ENCODE data around the gene SLAMF6.
"Not testable (repeated sequence)": the region's sequence is repeated elsewhere in the genome, so short reads cannot be mapped to it uniquely, and the experiment has no call there.

SLAMF6 gene

DNA sequence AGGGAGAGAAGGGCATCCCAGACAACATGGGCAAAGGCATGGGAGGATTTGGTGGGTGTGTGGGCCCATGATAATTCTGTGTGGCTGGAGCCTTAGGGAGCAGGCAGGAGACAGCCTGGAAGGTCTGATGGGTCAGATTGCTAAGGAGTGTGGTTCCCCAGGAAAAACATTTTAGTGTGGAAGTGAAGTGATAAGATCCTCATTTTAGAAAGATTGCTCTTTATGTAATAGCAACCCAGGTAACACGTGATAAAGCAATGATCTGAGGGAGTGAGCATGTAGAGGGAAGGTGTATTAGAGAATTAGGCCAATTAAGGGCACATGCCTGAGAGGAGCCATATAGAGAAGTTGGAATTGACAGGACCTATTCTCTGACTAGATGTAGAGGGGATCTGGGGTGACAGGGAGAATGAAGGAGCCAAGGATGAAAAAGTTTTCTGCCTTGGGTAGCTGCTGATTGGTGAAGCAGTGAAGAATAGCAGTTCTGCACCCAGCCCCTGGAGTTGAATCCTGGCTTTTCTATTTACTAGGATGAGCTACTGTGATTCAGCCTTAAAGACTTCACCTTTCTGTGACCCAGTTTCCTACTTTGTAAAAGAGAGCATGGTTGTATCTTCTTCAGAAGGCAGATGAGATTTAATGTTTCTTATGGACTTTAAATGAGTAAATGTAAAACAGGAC is 18.7 kb upstream of the SLAMF6 start:
- DNase-seq: no peak

DNA sequence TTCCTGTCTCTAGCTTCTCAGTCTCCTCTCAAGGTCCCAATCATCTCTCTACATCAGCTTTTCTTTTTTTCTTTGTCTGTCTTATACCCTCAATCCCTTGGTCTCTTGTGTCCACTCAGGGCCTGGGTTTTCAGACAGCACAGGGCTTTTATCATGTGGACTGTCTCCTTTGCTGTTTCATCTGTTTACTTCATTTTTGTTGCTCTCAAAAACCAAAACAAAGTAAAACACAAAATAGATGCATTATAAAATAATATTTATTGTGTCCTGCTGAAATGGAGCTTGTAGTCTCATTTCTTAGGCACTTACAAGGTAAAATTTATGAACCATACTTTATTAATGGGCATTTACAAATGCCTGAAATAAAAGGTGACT is 17.8 kb upstream of the SLAMF6 start:
- DNase-seq: no peak

DNA sequence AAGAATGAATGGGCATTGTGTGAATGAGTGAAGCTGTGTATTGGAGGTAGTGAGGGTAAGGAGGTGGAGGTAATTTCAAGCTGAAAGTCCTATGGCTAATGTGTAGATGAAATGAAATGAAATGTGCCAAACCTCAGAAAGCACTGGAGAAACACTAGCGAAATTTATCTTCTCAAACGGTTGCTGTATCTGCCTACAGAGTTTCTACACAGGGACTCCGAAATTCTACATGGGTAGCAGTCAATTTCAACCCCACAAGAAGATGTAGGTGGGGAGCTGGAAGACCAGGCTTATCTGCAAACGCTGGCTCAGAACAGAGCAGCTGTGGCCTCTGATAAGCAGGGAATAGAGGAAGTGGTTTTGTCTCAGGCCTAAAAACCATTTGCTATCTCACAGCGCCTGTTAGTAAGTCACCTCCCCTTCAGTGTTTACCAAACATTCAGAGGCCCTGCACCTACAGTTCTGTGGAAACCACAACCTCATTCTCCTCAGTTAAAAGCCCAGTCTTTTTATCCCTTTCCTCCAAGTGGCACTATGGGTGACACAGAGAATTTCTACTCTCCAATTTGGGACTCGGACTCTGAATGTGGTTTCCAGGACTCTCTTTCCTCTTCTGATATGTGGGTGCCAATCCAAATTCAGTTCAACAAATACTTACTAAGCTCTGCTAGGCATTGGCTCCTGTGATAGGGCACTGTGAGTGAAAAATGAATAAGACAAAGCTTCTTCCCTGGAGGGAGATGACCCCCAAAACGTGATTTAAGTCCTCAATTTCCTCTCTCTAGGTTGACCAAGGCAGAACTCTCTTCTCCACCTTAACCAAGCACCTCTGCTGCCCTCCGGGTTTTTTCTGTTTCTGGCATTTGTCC is 17.2 kb upstream of the SLAMF6 start:
- DNase-seq: peak; percentile 45 to 50

DNA sequence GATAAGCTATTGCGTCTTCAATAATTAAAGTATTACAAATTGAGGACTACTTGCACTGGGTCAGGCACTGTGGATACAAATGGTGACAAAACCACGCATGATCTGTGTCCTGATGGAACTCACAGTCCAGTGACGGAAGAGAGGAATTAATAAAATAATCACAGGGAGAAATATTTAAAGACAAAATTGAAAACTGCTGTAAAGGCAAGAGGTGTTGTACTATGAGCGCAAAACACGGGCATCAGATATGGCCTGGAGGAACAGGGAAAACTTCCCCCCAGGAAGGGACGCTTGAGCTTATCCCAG is 16.6 kb upstream of the SLAMF6 start:
- no peak for DNase-seq

DNA sequence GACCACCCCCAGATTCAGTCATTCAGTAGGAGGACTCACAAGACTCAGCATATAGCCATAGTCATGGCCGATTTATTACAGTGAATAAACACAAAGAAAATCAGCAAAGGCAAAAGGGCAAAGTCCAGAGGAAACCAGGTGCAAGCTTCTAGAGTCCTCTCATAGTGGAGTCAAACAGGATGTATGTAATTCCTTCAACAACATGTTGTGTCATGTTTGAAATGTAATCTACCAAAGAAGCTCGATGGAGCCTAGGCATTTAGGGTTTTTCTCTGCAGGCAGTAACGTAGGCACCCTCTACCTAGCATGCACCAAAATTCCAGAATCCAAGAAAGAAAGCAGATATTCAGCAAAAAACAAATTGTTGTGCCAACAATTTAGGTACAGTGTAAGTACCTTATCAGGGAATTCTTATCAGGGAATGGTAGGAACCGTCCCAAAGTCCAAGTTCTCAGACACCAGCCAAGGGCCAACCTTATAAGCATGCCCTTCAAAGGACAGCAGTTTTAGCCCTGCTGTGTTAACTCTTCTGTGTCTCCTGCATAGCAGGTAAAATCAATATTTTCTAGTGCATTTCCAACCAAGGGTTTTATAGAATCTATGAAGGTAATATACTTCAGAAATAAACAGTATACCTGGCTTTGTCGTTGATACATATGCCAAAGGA is 16.1 kb upstream of the SLAMF6 start:
- DNase-seq: no peak

DNA sequence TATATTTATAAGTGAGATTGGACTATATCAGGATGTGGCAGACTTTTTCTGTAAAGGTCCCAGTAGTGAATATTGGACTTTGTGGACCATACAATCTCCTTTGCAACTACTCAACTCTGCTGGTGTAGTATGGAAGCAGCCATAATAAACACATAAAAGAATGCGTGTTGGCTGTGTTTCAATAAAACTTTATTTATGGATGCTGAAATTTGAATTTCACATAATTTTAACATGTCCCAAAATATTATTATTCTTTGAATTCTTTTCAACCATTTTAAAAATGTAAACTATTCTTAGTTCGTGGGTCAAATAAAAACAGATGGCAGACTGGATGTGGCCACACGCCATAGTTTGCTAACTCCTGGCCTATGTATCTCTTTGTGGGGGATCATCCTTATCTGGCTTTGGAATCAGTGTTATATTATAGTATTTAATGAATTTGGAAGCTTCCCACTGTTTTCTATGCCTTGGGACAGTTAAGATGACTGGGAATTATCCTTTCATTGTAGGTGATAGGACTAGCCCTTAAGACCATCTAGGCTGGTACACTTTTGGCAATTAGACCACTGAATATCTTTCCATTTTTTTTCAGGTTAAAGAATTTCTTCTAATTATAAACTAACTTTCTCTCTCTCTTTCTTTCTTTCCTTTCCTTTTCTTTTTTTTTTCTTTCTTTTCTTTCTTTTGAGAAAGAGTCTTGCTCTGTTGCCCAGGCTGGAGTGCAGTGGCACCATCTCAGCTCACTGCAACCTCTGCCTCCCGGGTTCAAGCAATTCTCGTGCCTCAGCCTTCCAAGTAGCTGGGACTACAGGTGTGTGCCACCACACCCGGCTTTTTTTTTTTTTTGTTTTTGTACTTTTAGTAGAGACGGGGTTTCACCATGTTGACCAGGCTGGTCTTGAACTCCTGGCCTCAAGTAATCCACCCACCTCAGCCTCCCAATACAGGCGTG is 14.9 kb upstream of the SLAMF6 start:
- no peak for DNase-seq

DNA sequence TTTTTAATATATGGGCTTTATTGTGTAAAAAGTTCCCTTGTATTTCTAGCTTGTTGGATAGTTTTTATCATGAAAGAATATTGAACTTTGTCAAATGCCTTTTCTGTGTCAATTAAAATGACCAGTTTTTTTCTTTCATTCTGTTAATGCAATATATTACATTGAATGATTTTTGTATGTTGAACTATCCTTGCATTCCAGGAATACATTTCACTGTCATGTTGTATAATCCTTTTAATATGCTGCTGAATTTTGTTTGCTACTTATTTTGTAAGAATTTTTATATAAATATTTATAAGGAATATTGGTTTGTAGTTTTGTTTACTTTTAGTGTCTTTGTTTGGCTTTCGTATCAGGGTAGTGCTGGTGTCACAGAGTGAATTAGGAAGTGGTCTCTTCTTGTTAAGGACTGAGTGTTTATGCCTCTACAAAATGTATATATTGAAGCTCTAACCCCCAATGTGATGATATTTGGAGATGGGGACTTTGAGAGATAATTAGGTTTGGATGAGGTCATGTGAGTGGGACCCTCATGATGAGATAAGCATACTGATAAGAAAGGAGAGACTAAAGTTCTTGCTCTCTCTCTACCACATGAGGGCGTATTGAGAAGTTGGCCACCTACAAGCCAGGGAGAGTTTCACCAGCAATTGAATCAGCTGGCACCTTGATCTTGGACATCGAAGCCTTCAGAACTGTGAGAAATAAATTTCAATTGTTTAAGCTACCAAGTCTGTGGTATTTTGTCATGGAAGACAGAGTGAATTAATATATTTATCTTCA is 12.0 kb upstream of the SLAMF6 start:
- DNase-seq: no peak

DNA sequence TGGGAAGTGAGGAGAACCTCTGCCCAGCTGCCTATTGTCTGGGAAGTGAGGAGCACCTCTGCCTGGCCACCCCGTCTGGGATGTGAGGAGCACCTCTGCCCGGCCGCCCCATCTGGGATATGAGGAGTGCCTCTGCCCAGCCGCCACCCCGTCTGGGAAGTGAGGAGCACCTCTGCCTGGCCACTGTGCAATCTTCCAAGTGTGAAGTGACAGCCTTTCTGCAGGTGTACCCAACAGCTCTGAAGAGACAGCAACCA is 9.4 kb upstream of the SLAMF6 start:
- not testable (repeated sequence) for DNase-seq

DNA sequence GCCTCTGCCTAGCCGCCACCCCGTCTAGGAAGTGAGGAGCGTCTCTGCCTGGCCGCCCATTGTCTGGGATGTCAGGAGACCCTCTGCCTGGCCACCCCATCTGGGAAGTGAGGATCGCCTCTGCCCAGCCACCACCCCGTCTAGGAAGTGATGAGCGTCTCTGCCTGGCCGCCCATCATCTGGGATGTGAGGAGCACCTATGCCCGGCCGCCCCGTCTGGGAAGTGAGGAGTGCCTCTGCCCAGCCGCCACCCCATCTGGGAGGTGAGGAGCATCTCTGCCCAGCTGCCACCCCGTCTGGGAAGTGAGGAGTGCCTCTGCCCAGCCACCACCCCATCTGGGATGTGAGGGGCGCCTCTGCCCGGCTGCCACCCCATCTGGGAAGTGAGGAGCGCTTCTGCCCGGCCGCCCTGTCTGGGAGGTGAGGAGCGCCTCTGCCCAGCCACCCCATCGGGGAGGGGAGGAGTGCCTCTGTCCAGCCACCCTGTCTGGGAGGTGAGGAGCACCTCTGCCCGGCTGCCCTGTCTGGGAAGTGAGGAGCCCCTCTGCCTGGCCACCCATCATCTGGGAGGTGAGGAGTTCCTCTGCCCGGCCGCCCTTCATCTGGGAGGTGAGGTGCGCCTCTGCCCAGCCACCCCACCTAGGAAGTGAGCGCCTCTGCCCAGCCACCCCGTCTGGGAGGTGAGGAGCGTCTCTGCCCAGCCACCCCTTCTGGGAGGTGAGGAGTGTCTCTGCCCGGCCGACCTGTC is 8.9 kb upstream of the SLAMF6 start:
- not testable (repeated sequence) for DNase-seq

DNA sequence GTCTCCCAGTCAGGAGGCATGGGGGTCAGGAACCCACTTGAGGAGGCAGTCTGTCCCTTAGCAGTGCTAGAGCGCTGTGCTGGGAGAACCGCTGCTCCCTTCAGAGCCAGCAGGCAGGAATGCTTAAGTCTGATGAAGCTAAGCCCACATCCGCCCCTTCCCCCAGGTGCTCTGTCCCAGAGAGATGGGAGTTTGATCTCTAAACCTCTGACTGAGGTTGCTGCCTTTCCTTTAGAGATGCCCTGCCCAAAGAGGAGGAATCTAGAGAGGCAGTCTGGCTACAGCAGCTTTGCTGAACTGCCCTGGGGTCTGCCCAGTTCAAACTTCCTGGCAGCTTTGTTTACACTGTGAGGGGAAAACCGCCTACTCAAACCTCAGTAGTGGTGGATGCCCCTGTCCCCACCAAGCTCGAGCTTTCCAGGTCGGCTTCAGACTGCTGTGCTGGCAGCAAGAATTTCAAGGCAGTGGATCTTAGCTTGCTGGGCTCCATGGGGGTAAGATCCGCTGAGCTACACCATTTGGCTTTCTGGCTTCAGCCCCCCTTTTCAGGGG is 6.4 kb upstream of the SLAMF6 start:
- DNase-seq: not testable (repeated sequence)

DNA sequence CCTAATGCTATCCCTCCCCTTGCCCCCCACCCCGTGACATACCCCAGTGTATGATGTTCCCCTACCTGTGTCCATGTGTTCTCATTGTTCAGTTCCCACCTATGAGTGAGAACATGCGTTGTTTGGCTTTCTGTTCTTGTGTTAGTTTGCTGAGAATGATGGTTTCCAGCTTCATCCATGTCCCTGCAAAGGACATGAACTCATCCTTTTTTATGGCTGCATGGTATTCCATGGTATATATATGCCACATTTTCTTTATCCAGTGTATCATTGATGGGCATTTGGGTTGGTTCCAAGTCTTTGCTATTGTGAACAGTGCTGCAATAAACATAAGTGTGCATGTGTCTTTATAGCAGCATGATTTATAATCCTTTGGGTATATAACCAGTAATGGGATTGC is 734 bp upstream of the SLAMF6 start:
- DNase-seq: not testable (repeated sequence)

DNA sequence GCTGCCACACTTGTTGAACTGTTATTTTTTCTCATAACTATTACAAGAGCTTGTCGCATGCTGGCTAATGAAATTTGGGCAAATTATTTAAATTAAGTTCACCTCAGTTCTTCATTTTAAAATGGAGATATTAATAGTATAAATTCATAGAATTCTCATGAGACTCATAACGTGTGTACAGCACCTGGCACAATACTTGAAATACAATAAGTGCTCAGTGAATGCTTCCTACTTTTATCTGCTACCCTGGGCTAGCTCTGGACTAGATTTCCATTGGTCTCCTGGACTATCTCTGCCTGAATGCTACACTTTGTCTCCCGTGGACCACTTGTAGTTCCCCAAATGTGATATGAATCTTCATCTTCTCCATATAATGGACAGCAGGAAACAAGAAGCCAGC is 919 bp downstream of the SLAMF6 start:
- DNase-seq: no peak

DNA sequence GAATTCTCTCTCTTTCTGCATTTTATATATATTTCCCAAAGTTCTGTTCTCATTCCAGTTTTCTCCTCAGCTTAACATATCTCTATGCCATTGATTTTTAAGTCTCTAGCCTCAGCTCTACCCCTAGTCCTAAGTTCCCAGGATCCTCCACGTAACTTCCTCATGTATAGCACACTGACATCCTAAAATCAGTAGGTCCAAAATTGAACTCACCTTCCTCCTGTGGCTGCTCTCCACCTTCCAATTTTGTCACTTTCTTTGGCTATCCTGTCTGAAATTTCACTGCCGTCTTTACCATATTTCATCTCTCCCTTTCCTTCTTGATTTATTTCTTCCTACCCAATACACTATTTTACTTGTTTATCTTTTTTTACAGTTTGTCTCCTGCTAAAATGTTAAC is 1.5 kb downstream of the SLAMF6 start:
- DNase-seq: no peak

DNA sequence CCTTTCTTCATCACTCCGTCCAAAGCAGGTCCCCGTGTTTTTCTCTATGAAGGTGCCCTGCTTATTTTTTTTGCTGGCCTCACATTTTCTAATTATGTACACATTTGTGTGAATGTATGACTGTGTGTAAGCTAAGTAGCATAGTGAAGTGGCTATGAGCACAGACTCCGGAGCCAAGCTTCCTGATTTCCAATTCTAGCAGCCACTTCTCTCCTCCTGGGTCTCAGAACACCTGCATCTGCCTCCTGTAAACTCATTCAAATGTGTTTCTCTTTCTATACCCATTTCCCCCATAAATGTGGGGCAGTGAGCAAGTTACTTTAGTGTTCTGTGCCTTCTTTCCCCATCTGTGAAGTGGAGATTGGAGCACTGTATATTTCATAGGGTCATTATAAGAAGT is 2.1 kb downstream of the SLAMF6 start:
- DNase-seq: no peak

DNA sequence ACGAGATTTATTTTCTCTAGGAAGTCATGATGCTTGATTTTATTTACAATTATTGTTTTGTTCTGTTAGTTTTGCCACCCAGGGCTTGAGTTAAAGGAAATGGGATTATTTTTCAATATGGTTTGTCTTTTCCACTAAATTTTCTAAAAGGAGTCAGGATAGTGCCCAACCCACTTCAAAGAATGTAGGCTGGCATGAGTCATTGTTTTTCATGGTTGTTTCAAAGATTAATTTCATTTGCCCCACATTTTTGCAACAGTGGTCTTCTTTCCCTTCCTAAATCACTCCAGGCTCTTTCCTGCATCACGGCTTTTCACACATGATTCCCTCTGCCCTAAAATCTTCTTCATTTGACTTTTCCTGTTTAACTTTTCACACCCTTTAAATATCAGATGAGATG is 2.5 kb downstream of the SLAMF6 start:
- no peak for DNase-seq

DNA sequence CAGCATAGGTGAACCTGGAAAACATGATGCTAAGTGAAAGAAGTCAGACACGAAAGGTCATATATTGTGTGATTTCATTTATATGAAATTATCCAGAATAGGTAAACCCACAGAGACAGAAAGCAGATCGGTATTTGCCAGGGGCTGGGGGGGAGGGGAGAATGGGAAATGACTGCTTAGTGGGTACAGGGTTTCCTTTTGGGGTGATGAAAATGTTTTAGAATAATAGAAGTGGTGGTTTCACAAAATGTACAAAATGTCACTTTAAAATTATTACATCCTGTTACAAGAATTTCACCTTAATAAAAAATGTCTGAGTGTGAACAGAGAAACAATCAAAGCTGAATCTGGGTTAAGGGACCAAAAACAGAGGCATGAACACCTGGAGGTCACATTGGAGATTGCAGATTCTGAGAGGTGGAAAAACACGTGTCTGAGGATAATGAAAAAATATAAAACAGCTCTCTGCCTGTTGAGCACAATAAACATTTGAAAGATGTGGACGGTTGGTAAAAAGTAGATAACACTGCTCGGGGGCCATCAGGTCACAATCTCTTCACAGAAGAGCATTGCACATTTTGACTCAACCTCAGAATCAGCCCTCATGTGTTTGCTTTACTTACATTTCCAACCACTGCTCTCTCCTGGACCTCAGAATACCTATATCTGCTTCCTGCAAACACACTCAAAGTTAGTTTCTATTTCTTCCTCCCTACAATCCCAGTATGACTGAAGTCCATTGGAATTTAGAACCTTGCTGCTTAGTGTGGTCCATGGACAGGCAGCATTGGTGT is 3.2 kb downstream of the SLAMF6 start:
- peak in 1 of 2 donors; percentile 42 for DNase-seq

DNA sequence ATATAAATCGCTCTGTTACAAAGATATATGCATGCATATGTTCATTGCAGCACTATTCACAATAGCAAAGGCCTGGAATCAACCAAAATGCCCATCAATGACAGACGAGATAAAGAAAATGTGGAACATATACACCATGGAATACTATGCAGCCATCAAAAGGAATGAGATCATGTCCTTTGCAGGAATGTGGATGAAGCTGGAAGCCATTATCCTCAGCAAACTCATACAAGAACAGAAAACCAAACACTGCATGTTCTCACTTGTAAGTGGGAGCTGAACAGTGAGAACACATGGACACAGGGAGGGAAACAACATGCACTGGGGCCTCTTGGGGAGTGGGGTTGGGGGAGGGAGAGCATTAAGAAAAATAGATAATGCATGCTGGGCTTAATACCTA is 5.5 kb downstream of the SLAMF6 start:
- not testable (repeated sequence) for DNase-seq

DNA sequence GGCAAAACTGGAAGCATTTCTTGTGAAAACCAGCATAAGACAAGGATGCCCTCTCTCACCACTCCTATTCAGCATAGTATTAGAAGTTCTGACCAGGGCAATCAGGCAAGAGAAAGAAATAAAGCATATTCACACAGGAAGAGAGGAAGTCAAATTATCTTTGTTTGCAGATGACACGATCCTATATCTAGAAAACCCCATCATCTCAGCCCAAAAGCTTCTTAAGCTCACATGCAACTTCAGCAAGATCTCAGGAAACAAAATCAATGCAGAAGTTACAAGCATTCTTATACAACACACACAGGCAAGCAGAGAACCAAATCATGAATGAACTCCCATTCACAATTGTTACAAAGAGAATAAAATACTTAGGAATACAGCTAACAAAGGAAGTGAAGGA is 7.1 kb downstream of the SLAMF6 start:
- DNase-seq: not testable (repeated sequence)

DNA sequence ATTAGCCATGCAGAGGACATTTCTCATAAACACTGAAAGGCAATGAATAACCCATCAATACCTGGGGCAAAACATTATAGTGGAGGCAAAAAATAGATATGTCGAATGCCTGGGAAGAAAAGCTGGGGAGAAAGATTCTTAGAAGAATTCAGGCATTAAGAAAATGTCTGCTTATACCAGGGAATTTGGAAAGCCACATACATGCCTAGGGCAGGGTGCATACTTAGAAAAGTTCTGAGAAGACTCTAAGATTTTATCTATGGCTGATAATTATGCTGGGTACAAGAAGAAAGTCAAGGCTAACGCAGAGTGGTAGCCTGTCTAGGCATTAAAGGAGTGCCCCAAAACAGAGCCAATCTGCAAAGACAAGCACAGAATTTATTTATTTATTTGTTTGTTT is 18.4 kb downstream of the SLAMF6 start:
- no peak for DNase-seq

DNA sequence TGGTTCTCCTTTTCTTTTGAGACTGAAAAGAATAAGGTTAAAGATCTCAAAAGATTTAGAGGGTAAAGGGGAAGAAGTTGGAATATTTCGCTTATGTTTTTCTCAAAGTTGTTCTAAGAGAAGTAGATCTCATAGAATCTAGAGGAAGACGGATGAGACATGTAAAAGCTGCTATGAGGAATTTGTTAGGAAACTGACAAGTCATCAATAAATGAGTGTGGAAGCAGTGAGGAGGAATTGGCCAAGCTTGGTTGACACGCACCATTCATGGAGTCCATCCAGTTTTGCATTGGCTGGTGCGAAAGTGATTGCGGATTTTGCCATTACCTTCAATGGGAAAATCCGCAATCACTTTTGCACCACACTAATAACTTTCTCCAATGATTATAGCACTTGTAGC is 20.0 kb downstream of the SLAMF6 start:
- no peak for DNase-seq

All from activated CD4-positive, alpha-beta T cell treated with anti-CD3 and anti-CD28 coated beads for 4 hours (primary cell).